Karpas-422 (cell line): Measurements from ENCODE around the gene ACAA2. TPM values are rescaled to one million over a fixed set of nuclear protein-coding genes. Genes with fewer than 3 reads are reported as not detected.

Experiments used
- DNase-seq: peaks from one replicate; pipeline ENCODE4 v3.0.0-alpha.2; 2015
- H2AFZ ChIP-seq: fragments of 200-600 bp; sonication (generic); 2 replicates; pipeline ENCODE4 v1.6.1; 2014; ENCODE audit warnings: antibody characterized with exemption, low read length, mixed read lengths
- H3K27ac ChIP-seq: fragments of 200-600 bp; sonication (generic); 2 replicates; pipeline ENCODE4 v1.5.1; 2014; ENCODE audit warnings: mild to moderate bottlenecking, low read length, moderate library complexity
- H3K27me3 ChIP-seq: fragments of 200-600 bp; sonication (generic); 2 replicates; pipeline ENCODE4 v1.6.1; 2014; ENCODE audit warnings: low read length, mixed read lengths
- H3K36me3 ChIP-seq: fragments of 200-600 bp; sonication (generic); 2 replicates; pipeline ENCODE4 v1.6.1; 2014; ENCODE audit warnings: low read length, mixed read lengths; ENCODE audit not compliant: insufficient read depth
- H3K4me1 ChIP-seq: fragments of 200-600 bp; sonication (generic); 2 replicates; pipeline ENCODE4 v1.6.1; 2014; ENCODE audit warnings: mild to moderate bottlenecking, low read length, mixed read lengths
- H3K4me2 ChIP-seq: fragments of 200-600 bp; sonication (generic); 2 replicates; pipeline ENCODE4 v1.6.1; 2014; ENCODE audit warnings: low read length, low read depth, mild to moderate bottlenecking; ENCODE audit not compliant: poor library complexity, severe bottlenecking
- H3K4me3 ChIP-seq: fragments of 200-600 bp; sonication (generic); 2 replicates; pipeline ENCODE4 v1.5.1; 2014; ENCODE audit warnings: mild to moderate bottlenecking, antibody characterized with exemption, low read length, mixed read lengths
- H3K79me2 ChIP-seq: fragments of 200-600 bp; sonication (generic); 2 replicates; pipeline ENCODE4 v1.6.1; 2014; ENCODE audit warnings: mild to moderate bottlenecking, low read length, mixed read lengths
- H3K9ac ChIP-seq: fragments of 200-600 bp; sonication (generic); 2 replicates; pipeline ENCODE4 v1.6.0; 2014; ENCODE audit warnings: low read length
- H3K9me2 ChIP-seq: fragments of 200-600 bp; sonication (generic), shearing (Covaris generic); replicated peaks from 2 replicates; pipeline ENCODE4 v1.6.0; 2014; ENCODE audit warnings: mild to moderate bottlenecking, low read length, moderate library complexity; ENCODE audit not compliant: insufficient read depth
- H3K9me3 ChIP-seq: fragments of 300-700, 200-600 bp; sonication (generic); 2 replicates; pipeline ENCODE4 v1.6.1; 2014; ENCODE audit warnings: low read length, mixed read lengths
- H4K20me1 ChIP-seq: fragments of 200-600 bp; sonication (generic); 2 replicates; pipeline ENCODE4 v1.6.1; 2014; ENCODE audit warnings: mild to moderate bottlenecking, antibody characterized with exemption, low read length, low read depth; ENCODE audit not compliant: insufficient read depth
- total RNA-seq: library from RNA; depleted of rRNA; stranded (reverse); fragments of >200 nt; shearing (Covaris generic); gene quantifications from 2 replicates; pipeline ENCODE4 v1.2.3, GENCODE V29; 2014; ENCODE audit warnings: low replicate concordance

The ACAA2 gene
- total RNA-seq, 1 experiment from 2014 or later: 46.9 TPM

DNA sequence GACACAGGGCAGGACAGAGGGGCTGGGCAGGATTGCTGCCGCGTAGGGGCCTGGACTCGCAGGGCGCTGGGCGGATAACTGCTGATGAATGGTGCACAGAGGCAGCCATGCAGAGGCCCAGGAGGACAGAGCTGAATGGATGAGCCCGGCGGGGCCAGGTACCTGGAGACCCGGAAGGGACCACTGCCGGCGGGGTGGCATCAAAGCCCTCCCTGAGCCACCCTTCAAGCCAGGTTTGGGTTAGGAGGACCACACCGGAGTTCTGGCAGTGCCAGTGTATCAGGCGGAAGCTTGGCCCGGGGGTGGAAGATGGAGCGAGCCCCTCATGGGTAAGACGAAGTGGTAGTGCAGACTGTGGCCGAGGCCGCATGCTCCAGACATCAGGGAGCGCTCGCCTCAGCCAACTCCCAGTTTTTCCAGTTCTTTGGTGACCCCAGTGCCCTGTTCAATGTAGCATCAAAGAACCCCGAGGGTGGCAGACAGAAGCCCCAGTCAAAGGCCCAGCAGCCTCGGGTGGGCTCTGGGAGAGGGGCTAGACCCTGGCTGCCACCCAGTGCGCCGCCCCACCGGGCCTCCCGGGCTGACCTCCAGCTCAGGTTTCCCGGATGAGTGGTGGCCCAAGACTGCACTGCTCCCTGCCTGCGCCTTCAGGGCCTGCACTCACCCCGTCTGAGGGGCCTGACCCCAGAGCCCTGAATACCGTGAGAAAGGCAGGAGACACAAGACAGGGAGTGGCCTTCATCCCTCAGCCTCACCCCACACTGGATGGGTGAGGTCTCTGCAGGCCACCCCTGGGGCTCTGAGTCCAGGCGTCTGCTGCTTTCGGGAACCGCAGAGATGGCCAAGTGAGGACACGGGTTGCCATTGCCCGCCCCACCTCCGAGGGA lies 50.9 kb downstream of the ACAA2 start:
- Histone ChIP-seq H3K9me3 (no peaks in the 10 kb centered on the region), H3K9me2 (no peaks in the 10 kb centered on the region)

DNA sequence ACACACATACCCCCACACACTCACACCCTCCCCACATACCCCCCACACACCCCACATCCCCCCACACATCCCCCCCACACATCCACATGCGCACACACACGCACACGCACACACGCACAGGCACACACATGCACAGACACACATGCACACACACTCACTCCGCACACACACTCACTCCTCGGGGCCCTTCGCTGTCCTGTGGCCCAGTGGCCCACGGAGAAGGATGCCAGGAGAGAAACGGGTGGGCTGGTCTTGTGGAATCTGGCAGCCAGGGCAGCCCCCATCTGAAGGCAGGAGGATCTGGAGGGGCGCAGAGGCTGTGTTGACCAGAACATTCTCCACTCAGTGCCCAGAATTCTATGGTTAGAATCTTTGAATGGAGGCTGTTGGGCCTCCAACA lies 51.6 kb downstream of the ACAA2 start:
- DNase-seq: no peak
- H3K4me3 ChIP-seq: no peak overlapping the region
- H3K4me2 ChIP-seq: no peak overlapping the region
- H3K9me2 ChIP-seq: no peaks in the 10 kb centered on the region
- no peaks in the 10 kb centered on the region for H3K36me3 ChIP-seq
- no peaks in the 10 kb centered on the region for H3K4me1 ChIP-seq
- no peaks in the 10 kb centered on the region for H3K9me3 ChIP-seq
- H2AFZ ChIP-seq: no peak overlapping the region
- H4K20me1 ChIP-seq: no peaks in the 10 kb centered on the region
- no peaks in the 10 kb centered on the region for H3K27me3 ChIP-seq
- no peak overlapping the region for H3K27ac ChIP-seq
- H3K9ac ChIP-seq: no peak overlapping the region
- H3K79me2 ChIP-seq: no peaks in the 10 kb centered on the region

More for the DNA sequence above, 50.9 kb downstream of the ACAA2 start:
- H4K20me1 ChIP-seq: no peaks in the 10 kb centered on the region
- no peak overlapping the region for H3K4me3 ChIP-seq
- DNase-seq: no peak
- no peaks in the 10 kb centered on the region for H3K4me1 ChIP-seq
- H3K79me2 ChIP-seq: no peaks in the 10 kb centered on the region
- H3K4me2 ChIP-seq: no peak overlapping the region
- no peak overlapping the region for H2AFZ ChIP-seq
- H3K9ac ChIP-seq: no peak overlapping the region
- no peak overlapping the region for H3K27ac ChIP-seq
- H3K36me3 ChIP-seq: no peaks in the 10 kb centered on the region
- H3K27me3 ChIP-seq: no peaks in the 10 kb centered on the region

DNA sequence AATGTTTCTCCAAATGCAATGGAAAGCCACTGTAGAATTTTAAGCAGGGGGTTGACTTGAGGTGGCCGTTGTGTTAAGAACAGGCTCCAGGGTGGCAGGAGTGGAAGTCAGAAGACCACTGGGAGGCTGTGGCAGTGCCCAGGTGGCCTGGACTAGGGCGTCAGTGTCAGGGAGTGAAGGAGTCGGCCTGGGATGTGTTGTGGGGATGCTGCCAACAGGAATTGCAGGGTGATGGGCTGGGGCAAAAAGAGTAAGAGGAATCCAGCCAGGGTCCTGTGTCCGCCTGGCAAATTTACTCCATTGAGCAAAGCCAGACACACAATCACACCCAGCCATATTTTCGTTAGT lies 55.1 kb downstream of the ACAA2 start:
- Histone ChIP-seq H3K4me1 (no peaks in the 10 kb centered on the region), H3K27me3 (no peaks in the 10 kb centered on the region), H3K9me2 (no peaks in the 10 kb centered on the region), H3K9me3 (no peaks in the 10 kb centered on the region), H3K27ac (no peak overlapping the region), H3K79me2 (no peaks in the 10 kb centered on the region), H3K4me3 (no peak overlapping the region), H4K20me1 (no peaks in the 10 kb centered on the region), H3K36me3 (no peaks in the 10 kb centered on the region), H3K9ac (no peak overlapping the region), H2AFZ (no peak overlapping the region), H3K4me2 (no peak overlapping the region)
- DNase-seq: no peak

DNA sequence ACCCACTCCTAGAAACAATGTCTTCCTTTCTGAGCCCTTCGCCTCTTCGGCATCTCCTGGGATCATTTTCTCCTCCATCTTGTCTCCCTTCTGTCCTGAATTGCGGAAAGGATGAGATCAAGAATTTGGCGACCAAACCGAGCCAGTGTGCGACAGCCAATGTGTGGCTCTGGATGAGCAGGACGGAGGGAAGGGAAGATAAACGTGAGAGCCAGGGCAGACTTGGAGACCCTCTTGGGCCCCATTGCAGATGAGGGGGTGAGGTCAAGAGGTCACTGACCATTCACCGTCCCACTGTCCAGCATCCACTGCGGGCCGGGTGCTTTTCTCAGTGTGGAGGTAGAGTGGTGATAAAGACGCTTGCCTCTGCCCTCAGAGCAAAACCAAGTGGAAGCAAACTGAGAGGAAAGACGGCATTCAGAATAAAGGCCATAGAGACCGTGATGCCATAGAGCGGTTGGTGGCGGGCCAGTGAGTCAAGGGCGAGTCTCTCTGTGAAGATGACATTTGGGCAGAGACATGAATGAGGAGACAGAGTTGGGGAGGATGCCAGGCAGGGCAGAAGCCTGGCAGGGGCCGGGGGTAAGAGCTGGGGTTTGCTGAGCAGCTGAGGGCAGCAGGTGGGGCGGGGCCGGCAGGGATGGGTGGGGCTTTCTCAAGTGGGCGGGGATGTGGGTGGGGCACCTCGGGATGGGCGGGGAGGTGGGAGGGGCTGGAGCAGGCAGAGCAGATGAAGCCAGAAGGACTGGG lies 55.6 kb downstream of the ACAA2 start:
- no peaks in the 10 kb centered on the region for H3K27me3 ChIP-seq
- H3K9ac ChIP-seq: no peak overlapping the region
- no peak overlapping the region for H2AFZ ChIP-seq
- H3K4me2 ChIP-seq: no peak overlapping the region
- DNase-seq: peak; percentile 61
- no peaks in the 10 kb centered on the region for H4K20me1 ChIP-seq
- H3K4me1 ChIP-seq: no peaks in the 10 kb centered on the region
- no peak overlapping the region for H3K4me3 ChIP-seq
- no peaks in the 10 kb centered on the region for H3K9me3 ChIP-seq
- no peaks in the 10 kb centered on the region for H3K79me2 ChIP-seq
- no peaks in the 10 kb centered on the region for H3K36me3 ChIP-seq
- H3K27ac ChIP-seq: no peak overlapping the region
- H3K9me2 ChIP-seq: no peaks in the 10 kb centered on the region

DNA sequence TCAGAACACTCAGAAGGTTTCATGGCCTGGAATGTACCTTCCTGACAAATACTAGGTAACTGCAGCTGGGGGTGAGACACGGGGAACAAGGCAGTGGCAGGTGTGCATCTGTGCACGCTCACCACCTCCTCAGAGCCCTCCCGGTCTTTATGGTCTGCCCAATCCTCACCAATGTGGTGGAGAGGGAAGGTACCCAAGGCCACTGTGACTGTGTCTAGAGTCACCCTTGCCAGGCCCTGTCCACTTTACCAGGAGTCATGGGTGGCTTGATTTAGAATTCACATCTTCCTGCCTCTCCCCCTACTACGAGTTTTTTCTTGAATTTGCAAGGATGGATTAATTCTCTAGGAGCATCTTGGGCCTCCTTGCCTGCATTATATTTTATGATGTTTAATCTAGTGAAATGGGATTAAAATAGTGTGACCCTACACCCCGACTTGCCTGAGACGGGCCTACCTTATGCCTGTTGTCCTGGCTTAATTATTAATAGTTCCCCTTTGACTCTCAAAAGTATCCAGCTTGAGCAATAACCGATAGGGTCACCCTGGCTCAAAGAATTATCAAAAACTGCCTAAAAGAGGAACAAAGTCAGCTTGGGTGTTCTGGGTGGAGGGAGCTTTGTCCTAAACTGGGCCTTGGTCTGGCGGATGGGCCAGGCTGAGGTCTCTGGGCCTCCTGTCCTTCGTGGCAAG lies 56.5 kb downstream of the ACAA2 start:
- no peak for DNase-seq
- Histone ChIP-seq H3K4me2 (no peak overlapping the region), H3K27me3 (no peaks in the 10 kb centered on the region), H3K9me2 (no peaks in the 10 kb centered on the region), H3K27ac (no peak overlapping the region), H3K9ac (no peak overlapping the region), H3K36me3 (no peaks in the 10 kb centered on the region), H2AFZ (no peak overlapping the region), H3K4me3 (no peak overlapping the region), H3K9me3 (no peaks in the 10 kb centered on the region), H3K79me2 (no peaks in the 10 kb centered on the region), H3K4me1 (no peaks in the 10 kb centered on the region), H4K20me1 (no peaks in the 10 kb centered on the region)

DNA sequence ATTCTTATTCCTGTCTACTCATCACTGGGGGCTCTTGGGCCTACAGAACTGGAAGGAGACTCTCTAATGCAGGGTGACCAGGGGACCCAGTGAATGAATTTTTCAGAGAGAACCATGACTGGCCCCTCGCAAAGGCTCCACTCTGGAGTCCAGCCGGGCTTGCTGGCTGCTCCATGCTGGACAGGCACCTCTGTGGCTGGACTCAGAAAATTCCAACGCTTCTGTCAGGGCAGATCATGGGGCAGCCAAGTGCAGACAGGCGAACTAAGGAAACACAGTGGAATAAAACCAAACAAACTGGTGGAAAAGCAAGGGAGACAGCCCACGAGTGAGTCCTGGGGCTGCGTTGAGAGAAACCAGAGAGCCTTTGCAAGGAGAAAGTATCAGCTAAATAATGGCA lies 57.2 kb downstream of the ACAA2 start:
- Histone ChIP-seq H3K36me3 (no peaks in the 10 kb centered on the region), H3K4me3 (no peak overlapping the region), H3K27me3 (no peaks in the 10 kb centered on the region), H2AFZ (no peak overlapping the region), H4K20me1 (no peaks in the 10 kb centered on the region), H3K9me3 (no peaks in the 10 kb centered on the region), H3K4me1 (no peaks in the 10 kb centered on the region), H3K4me2 (no peak overlapping the region), H3K27ac (no peak overlapping the region), H3K9ac (no peak overlapping the region), H3K79me2 (no peaks in the 10 kb centered on the region), H3K9me2 (no peaks in the 10 kb centered on the region)
- no peak for DNase-seq

DNA sequence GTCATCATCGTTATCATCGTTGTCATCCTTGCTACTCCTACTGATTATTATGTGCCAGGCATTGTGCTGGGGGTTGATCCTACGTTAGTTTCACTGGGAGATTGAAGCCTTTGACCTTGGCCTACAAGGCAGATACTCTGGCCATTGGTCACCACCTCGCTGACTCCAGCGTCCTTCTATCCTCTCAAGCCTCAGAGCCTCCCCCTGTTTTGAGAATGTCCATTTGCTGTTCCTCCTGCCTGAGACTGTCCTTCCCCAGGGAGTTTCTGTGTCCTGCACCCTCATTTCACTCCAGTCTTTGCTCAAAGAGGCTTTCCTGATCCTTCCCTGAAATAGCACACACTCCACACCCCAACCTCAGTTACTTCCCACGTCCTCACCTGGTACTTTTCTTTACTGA lies 57.8 kb downstream of the ACAA2 start:
- no peak overlapping the region for H3K27ac ChIP-seq
- DNase-seq: no peak

DNA sequence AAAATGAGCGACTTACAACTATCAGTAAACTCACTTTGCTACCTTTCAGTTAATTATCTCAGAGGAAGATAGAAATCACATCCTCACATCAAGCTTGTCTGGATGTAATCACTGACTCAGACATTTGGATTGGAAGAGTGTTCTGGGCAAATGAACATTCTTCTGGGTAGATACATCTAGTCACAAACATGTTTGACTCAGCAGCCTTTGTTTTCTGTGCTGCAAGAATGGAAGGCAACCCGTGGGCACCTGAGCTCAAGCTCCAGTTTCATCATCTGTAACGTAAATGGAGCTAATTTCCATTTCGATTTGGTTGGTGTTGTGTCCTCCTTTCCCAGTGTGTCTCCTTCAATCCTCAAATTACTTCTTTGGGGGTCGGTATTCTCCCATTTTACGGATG lies 58.5 kb downstream of the ACAA2 start:
- Histone ChIP-seq H3K9me2 (no peaks in the 10 kb centered on the region), H3K27me3 (no peaks in the 10 kb centered on the region), H3K9ac (no peak overlapping the region), H3K9me3 (no peaks in the 10 kb centered on the region), H3K79me2 (no peaks in the 10 kb centered on the region), H3K4me2 (no peak overlapping the region), H4K20me1 (no peaks in the 10 kb centered on the region), H3K4me3 (no peak overlapping the region), H3K36me3 (no peaks in the 10 kb centered on the region), H3K4me1 (no peaks in the 10 kb centered on the region), H2AFZ (no peak overlapping the region), H3K27ac (no peak overlapping the region)
- DNase-seq: no peak

More for the DNA sequence above, 57.8 kb downstream of the ACAA2 start:
- Histone ChIP-seq H2AFZ (no peak overlapping the region), H3K4me2 (no peak overlapping the region), H3K9me2 (no peaks in the 10 kb centered on the region), H3K36me3 (no peaks in the 10 kb centered on the region), H3K79me2 (no peaks in the 10 kb centered on the region), H3K9me3 (no peaks in the 10 kb centered on the region), H3K4me1 (no peaks in the 10 kb centered on the region), H3K27me3 (no peaks in the 10 kb centered on the region), H3K9ac (no peak overlapping the region), H3K4me3 (no peak overlapping the region), H4K20me1 (no peaks in the 10 kb centered on the region)
